ENCODE results near the gene TRPC4AP. TPM values are rescaled to one million over a fixed set of nuclear protein-coding genes. Genes with fewer than 3 reads are reported as not detected.
"Not testable (repeated sequence)": the region's sequence is repeated elsewhere in the genome, so short reads cannot be mapped to it uniquely, and the experiment has no call there.

The TRPC4AP gene
- total RNA-seq, 1 donor from 2014 or later, result 54.1 TPM

GRCh38 chr20:35054814-35055213, 37.8 kb downstream of the TRPC4AP start:
- H3K27ac ChIP-seq, result peak overlapping the region; percentile 60 to 70
- peaks cover 0 to 4% of the 10 kb centered on the region in 2 donors for H3K36me3 ChIP-seq
- H3K4me3 ChIP-seq, result no peak overlapping the region
- no peak for TF ChIP-seq CTCF (IDR thresholded peaks at IDR 0.05)
- H3K9me3 ChIP-seq, result no peaks in the 10 kb centered on the region
- H3K27me3 ChIP-seq, result no peaks in the 10 kb centered on the region
- DNase-seq (ENCODE audit: low spot score in 2 of 2), result no peak
- intact Hi-C loops (cut with DNase I), result loop anchor here (2.0 kb wide), 1 partner anchor 38 kb away; the partner anchor contains the start of gene TRPC4AP
- peaks cover 3 to 29% of the 10 kb centered on the region in 2 donors for H3K4me1 ChIP-seq

GRCh38 chr20:35052616-35053015, 40.0 kb downstream of the TRPC4AP start:
- H3K9me3 ChIP-seq, result not testable (repeated sequence)

GRCh38 chr20:35049776-35050352, 42.7 kb downstream of the TRPC4AP start:
- Histone ChIP-seq H3K4me1 (peaks cover 0 to 21% of the 10 kb centered on the region in 2 donors), H3K27me3 (no peaks in the 10 kb centered on the region), H3K27ac (no peak overlapping the region), H3K4me3 (no peak overlapping the region), H3K9me3 (no peaks in the 10 kb centered on the region), H3K36me3 (peaks cover 31 to 40% of the 10 kb centered on the region in 2 donors)
- DNase-seq (ENCODE audit: low spot score in 2 of 2), result no peak
- TF ChIP-seq CTCF (IDR thresholded peaks at IDR 0.05), result no peak
- intact Hi-C loops (cut with DNase I), result no loop called here

More at GRCh38 chr20:35052616-35053015, 40.0 kb downstream of the TRPC4AP start:
- H3K4me1 ChIP-seq, result peaks cover 3 to 29% of the 10 kb centered on the region in 2 donors
- H3K4me3 ChIP-seq; DNase-seq (ENCODE audit: low spot score in 2 of 2); H3K27me3 ChIP-seq; intact Hi-C loops (cut with DNase I): not testable (repeated sequence)
- H3K27ac ChIP-seq, result peak overlapping the region; percentile 52 to 62
- H3K36me3 ChIP-seq, result peaks cover 16 to 25% of the 10 kb centered on the region in 2 donors

- no peak for DNase-seq (ENCODE audit: low spot score in 2 of 2)
- no peaks in the 10 kb centered on the region for H3K9me3 ChIP-seq
- no peaks in the 10 kb centered on the region for H3K27me3 ChIP-seq
- H3K4me1 ChIP-seq, result peaks cover 0 to 15% of the 10 kb centered on the region in 2 donors
- peaks cover 42 to 49% of the 10 kb centered on the region in 2 donors for H3K36me3 ChIP-seq
- intact Hi-C loops (cut with DNase I), result no loop called here
- no peak overlapping the region for H3K27ac ChIP-seq
- no peak overlapping the region for H3K4me3 ChIP-seq
- TF ChIP-seq CTCF (IDR thresholded peaks at IDR 0.05), result no peak
Observed at GRCh38 chr20:35048739-35049138, 43.9 kb downstream of the TRPC4AP start.

- H3K27ac ChIP-seq, result no peak overlapping the region
- no peak overlapping the region for H3K4me3 ChIP-seq
- TF ChIP-seq CTCF (IDR thresholded peaks at IDR 0.05), result no peak
- intact Hi-C loops (cut with DNase I), result no loop called here
- H3K36me3 ChIP-seq, result peaks cover 32 to 58% of the 10 kb centered on the region in 2 donors
- DNase-seq (ENCODE audit: low spot score in 2 of 2), result no peak
- no peaks in the 10 kb centered on the region for H3K4me1 ChIP-seq
- H3K9me3 ChIP-seq, result no peaks in the 10 kb centered on the region
- H3K27me3 ChIP-seq, result no peaks in the 10 kb centered on the region
Observed at GRCh38 chr20:35042268-35042667, 50.3 kb downstream of the TRPC4AP start.

GRCh38 chr20:35040646-35041045, 52.0 kb downstream of the TRPC4AP start:
- intact Hi-C loops (cut with DNase I), result no loop called here
- H3K36me3 ChIP-seq, result peaks cover 24 to 59% of the 10 kb centered on the region in 2 donors
- no peaks in the 10 kb centered on the region for H3K27me3 ChIP-seq
- H3K27ac ChIP-seq, result no peak overlapping the region
- TF ChIP-seq CTCF (IDR thresholded peaks at IDR 0.05), result no peak
- DNase-seq (ENCODE audit: low spot score in 2 of 2), result no peak
- no peak overlapping the region for H3K4me3 ChIP-seq
- H3K4me1 ChIP-seq, result no peaks in the 10 kb centered on the region
- no peaks in the 10 kb centered on the region for H3K9me3 ChIP-seq

Measured in ascending aorta (tissue), 2 donors.